Kidney (tissue), 14 donors: ENCODE results near the gene HLA-DPA1. TPM values are rescaled to one million over a fixed set of nuclear protein-coding genes. Genes with fewer than 3 reads are reported as not detected.

Experiments
- DNase-seq, 5 donors: peaks; one replicate each; pipeline ENCODE4 v3.0.0-alpha.2; 2013 to 2020
- FAIRE-seq: peaks from 2 replicates; lab custom pipeline; 2012; peaks lifted over from hg19 to GRCh38; lab: Jason Lieb, UNC
- H3K27ac ChIP-seq, 2 donors: one replicate each; pipeline ENCODE4 v1.7.0; 2013; ENCODE audit warnings: low read depth in 2 of 2, low read length in 2 of 2, inconsistent platforms in 1 of 2
- H3K27me3 ChIP-seq: one replicate; pipeline ENCODE4 v1.7.1; 2013; ENCODE audit warnings: low read length, inconsistent platforms; ENCODE audit not compliant: control insufficient read depth, insufficient read depth
- H3K36me3 ChIP-seq, 3 donors: one replicate each; pipeline versions ENCODE4 v1.7.0 to v1.7.1; 2013; ENCODE audit warnings: low read length in 3 of 3, control low read depth in 1 of 3, inconsistent platforms in 1 of 3; ENCODE audit not compliant: insufficient read depth in 3 of 3, control insufficient read depth in 2 of 3
- H3K4me1 ChIP-seq, 3 donors: one replicate each; pipeline versions ENCODE4 v1.7.0 to v1.7.1; 2013; ENCODE audit warnings: low read length in 3 of 3, inconsistent platforms in 1 of 3, low read depth in 1 of 3; ENCODE audit not compliant: control insufficient read depth in 2 of 3, insufficient read depth in 2 of 3
- H3K4me3 ChIP-seq, 3 donors: one replicate each; pipeline versions ENCODE4 v1.7.0 to v1.8.1; 2013; ENCODE audit warnings: low read length in 3 of 3, control low read depth in 1 of 3, inconsistent platforms in 1 of 3
- H3K9ac ChIP-seq, 3 donors: one replicate each; pipeline versions ENCODE4 v1.7.0 to v1.7.1; 2013; ENCODE audit warnings: low read length in 3 of 3, control low read depth in 1 of 3, inconsistent platforms in 1 of 3
- H3K9me3 ChIP-seq, 3 donors: one replicate each; pipeline versions ENCODE4 v1.7.0 to v1.7.1; 2013; ENCODE audit warnings: low read length in 3 of 3, control low read depth in 1 of 3, inconsistent platforms in 1 of 3; ENCODE audit not compliant: control insufficient read depth in 2 of 3, insufficient read depth in 1 of 3
- CTCF ChIP-seq: IDR thresholded peaks from 3 replicates; pipeline ENCODE4 v1.5.1; 2012; ENCODE audit warnings: mild to moderate bottlenecking, moderate library complexity, borderline replicate concordance; ENCODE audit not compliant: insufficient read depth; ENCODE audit errors: extremely low read depth
- intact Hi-C: fragments of 100-400 bp; cut with DNase I; formaldehyde crosslinking; loops from one replicate; pipeline ENCODE4 v1.11.1; 2022
- polyA plus RNA-seq: library from polyadenylated mRNA; stranded (reverse); fragments of 350-450 nt; fragmentation: Illumina TruSeq; extraction: RNeasy Lipid Tissue Mini Kit (QIAGEN cat#74804); gene quantifications from one replicate; pipeline ENCODE4 v1.2.3, GENCODE V29; 2014; ENCODE audit warnings: low read depth, low replicate concordance; ENCODE audit not compliant: insufficient read depth
- total RNA-seq: library from RNA; stranded (reverse); fragmentation: NEBNext Ultra II Directional; extraction: Animal tissue kit (Norgen Biotek cat#: 25700); gene quantifications from one replicate; pipeline ENCODE4 v1.2.1, GENCODE V29; 2021
- donor health status: control.
- donor health status: control.
- donor health status: control.
- donor health status: control.
- donor health status: control.
- donor health status: DM: yes; HTN: yes; CAD: no.
- donor health status: Normal renal cell carcinoma (clear cell type).

HLA-DPA1 gene
- total and polyA plus RNA-seq, 2 donors from 2014 or later: 154 to 200 TPM

GRCh38 chr6:33017018-33017417 lies 56.4 kb downstream of the HLA-DPA1 start:
- H3K36me3 ChIP-seq: no peaks in the 10 kb centered on the region
- intact Hi-C loops: loop anchor here (5.0 kb wide), 1 partner anchor 65 kb away; no protein-coding TSS in a partner anchor
- no peak for TF ChIP-seq CTCF
- no peaks in the 10 kb centered on the region for H3K9me3 ChIP-seq
- no peak for FAIRE-seq
- DNase-seq: no peak
- no peaks in the 10 kb centered on the region for H3K27me3 ChIP-seq
- H3K4me3 ChIP-seq: no peak overlapping the region
- H3K4me1 ChIP-seq: peaks cover 0 to 18% (median 14%) of the 10 kb centered on the region in 3 donors
- H3K27ac ChIP-seq: peak overlapping the region in 1 of 2 donors; percentile 80
- no peak overlapping the region for H3K9ac ChIP-seq

- H3K27me3 ChIP-seq: no peaks in the 10 kb centered on the region
- TF ChIP-seq CTCF: no peak
- H3K27ac ChIP-seq: no peak overlapping the region
- H3K9ac ChIP-seq: no peak overlapping the region
- no peaks in the 10 kb centered on the region for H3K9me3 ChIP-seq
- no peak overlapping the region for H3K4me3 ChIP-seq
- DNase-seq (no peak), FAIRE-seq (no peak)
- H3K36me3 ChIP-seq: no peaks in the 10 kb centered on the region
- H3K4me1 ChIP-seq: peaks cover 0 to 18% (median 14%) of the 10 kb centered on the region in 3 donors
- intact Hi-C loops: loop anchor here (5.0 kb wide), 1 partner anchor 67 kb away; no protein-coding TSS in a partner anchor
Measured at GRCh38 chr6:33015798-33016197, 57.7 kb downstream of the HLA-DPA1 start.

- FAIRE-seq: peak; percentile 81
Measured at GRCh38 chr6:33014841-33015634, 58.4 kb downstream of the HLA-DPA1 start.

More at GRCh38 chr6:33014841-33015634, 58.4 kb downstream of the HLA-DPA1 start:
- Histone ChIP-seq H3K27ac (no peak overlapping the region), H3K4me1 (peaks cover 0 to 17% (median 11%) of the 10 kb centered on the region in 3 donors), H3K36me3 (no peaks in the 10 kb centered on the region), H3K27me3 (no peaks in the 10 kb centered on the region), H3K9me3 (no peaks in the 10 kb centered on the region), H3K9ac (no peak overlapping the region), H3K4me3 (peak overlapping the region in 1 of 3 donors; percentile 36)
- DNase-seq: peak in 4 of 5 donors; percentile 58 to 92 (median 80)
- TF ChIP-seq CTCF: peak; percentile 84
- intact Hi-C loops: loop anchor here (5.0 kb wide), 1 partner anchor 67 kb away; no protein-coding TSS in a partner anchor

Other genes with a start within 250 kb of the HLA-DPA1 start
- 37.6 TPM for gene TAP2, start 234.9 kb downstream of the HLA-DPA1 start, total RNA-seq
- gene TAP2, start 234.9 kb downstream of the HLA-DPA1 start, polyA plus RNA-seq: 25.4 TPM
- 79.6 TPM for gene PSMB8, start 229.6 kb downstream of the HLA-DPA1 start, total RNA-seq
- 90.6 TPM for gene PSMB8, start 229.6 kb downstream of the HLA-DPA1 start, polyA plus RNA-seq
- gene TAP1, start 219.9 kb downstream of the HLA-DPA1 start, total RNA-seq: 45.4 TPM
- 32.1 TPM for gene TAP1, start 219.9 kb downstream of the HLA-DPA1 start, polyA plus RNA-seq
- 56.6 TPM for gene PSMB9, start 219.5 kb downstream of the HLA-DPA1 start, total RNA-seq
- 52.8 TPM for gene PSMB9, start 219.5 kb downstream of the HLA-DPA1 start, polyA plus RNA-seq
- gene HLA-DMB, start 132.6 kb downstream of the HLA-DPA1 start, total RNA-seq: 78.0 TPM
- 45.5 TPM for gene HLA-DMB, start 132.6 kb downstream of the HLA-DPA1 start, polyA plus RNA-seq
- gene HLA-DMA, start 120.6 kb downstream of the HLA-DPA1 start, total RNA-seq: 98.5 TPM
- 101 TPM for gene HLA-DMA, start 120.6 kb downstream of the HLA-DPA1 start, polyA plus RNA-seq
- 184 TPM for gene BRD2, start 105.1 kb downstream of the HLA-DPA1 start, total RNA-seq
- gene BRD2, start 105.1 kb downstream of the HLA-DPA1 start, polyA plus RNA-seq: 73.9 TPM
- gene HLA-DOA, start 64.1 kb downstream of the HLA-DPA1 start, total RNA-seq: 21.6 TPM
- gene HLA-DOA, start 64.1 kb downstream of the HLA-DPA1 start, polyA plus RNA-seq: 10.8 TPM
- 181 TPM for gene HLA-DPB1, start 2.3 kb upstream of the HLA-DPA1 start, total RNA-seq
- gene HLA-DPB1, start 2.3 kb upstream of the HLA-DPA1 start, polyA plus RNA-seq: 141 TPM
- 0.85 TPM for gene COL11A2, start 118.8 kb upstream of the HLA-DPA1 start, total RNA-seq
- gene COL11A2, start 118.8 kb upstream of the HLA-DPA1 start, polyA plus RNA-seq: 2.3 TPM
- gene RXRB, start 127.0 kb upstream of the HLA-DPA1 start, total RNA-seq: 52.2 TPM
- 35.7 TPM for gene RXRB, start 127.0 kb upstream of the HLA-DPA1 start, polyA plus RNA-seq
- gene SLC39A7, start 127.2 kb upstream of the HLA-DPA1 start, total RNA-seq: 83.3 TPM
- gene SLC39A7, start 127.2 kb upstream of the HLA-DPA1 start, polyA plus RNA-seq: 118 TPM
- gene HSD17B8, start 131.0 kb upstream of the HLA-DPA1 start, total RNA-seq: 26.6 TPM
- gene HSD17B8, start 131.0 kb upstream of the HLA-DPA1 start, polyA plus RNA-seq: 83.0 TPM
- gene RING1, start 134.9 kb upstream of the HLA-DPA1 start, total RNA-seq: 47.2 TPM
- gene RING1, start 134.9 kb upstream of the HLA-DPA1 start, polyA plus RNA-seq: 48.6 TPM
- gene VPS52, start 198.2 kb upstream of the HLA-DPA1 start, total RNA-seq: 64.4 TPM
- gene VPS52, start 198.2 kb upstream of the HLA-DPA1 start, polyA plus RNA-seq: 35.8 TPM
- gene RPS18, start 198.4 kb upstream of the HLA-DPA1 start, total RNA-seq: 1,706 TPM
- gene RPS18, start 198.4 kb upstream of the HLA-DPA1 start, polyA plus RNA-seq: 2,618 TPM
- 20.2 TPM for gene B3GALT4, start 203.5 kb upstream of the HLA-DPA1 start, total RNA-seq
- 14.0 TPM for gene B3GALT4, start 203.5 kb upstream of the HLA-DPA1 start, polyA plus RNA-seq
- gene WDR46, start 215.6 kb upstream of the HLA-DPA1 start, total RNA-seq: 40.3 TPM
- gene WDR46, start 215.6 kb upstream of the HLA-DPA1 start, polyA plus RNA-seq: 46.5 TPM
- 46.8 TPM for gene PFDN6, start 216.0 kb upstream of the HLA-DPA1 start, total RNA-seq
- gene PFDN6, start 216.0 kb upstream of the HLA-DPA1 start, polyA plus RNA-seq: 159 TPM
- gene RGL2, start 225.3 kb upstream of the HLA-DPA1 start, total RNA-seq: 92.4 TPM
- gene RGL2, start 225.3 kb upstream of the HLA-DPA1 start, polyA plus RNA-seq: 56.2 TPM
- gene TAPBP, start 240.4 kb upstream of the HLA-DPA1 start, total RNA-seq: 217 TPM
- gene TAPBP, start 240.4 kb upstream of the HLA-DPA1 start, polyA plus RNA-seq: 53.5 TPM
- 22.9 TPM for gene ZBTB22, start 244.1 kb upstream of the HLA-DPA1 start, total RNA-seq
- 16.3 TPM for gene ZBTB22, start 244.1 kb upstream of the HLA-DPA1 start, polyA plus RNA-seq
- gene DAXX, start 249.3 kb upstream of the HLA-DPA1 start, total RNA-seq: 35.5 TPM
- gene DAXX, start 249.3 kb upstream of the HLA-DPA1 start, polyA plus RNA-seq: 23.7 TPM